Measurements from ENCODE around the gene SHC3. TPM values are rescaled to one million over a fixed set of nuclear protein-coding genes. Genes with fewer than 3 reads are reported as not detected.

Gene SHC3
- total and polyA plus RNA-seq, 2 of the 4 experiments (the other 2 are of a cell fraction): 4.5 to 13.3 TPM

DNA sequence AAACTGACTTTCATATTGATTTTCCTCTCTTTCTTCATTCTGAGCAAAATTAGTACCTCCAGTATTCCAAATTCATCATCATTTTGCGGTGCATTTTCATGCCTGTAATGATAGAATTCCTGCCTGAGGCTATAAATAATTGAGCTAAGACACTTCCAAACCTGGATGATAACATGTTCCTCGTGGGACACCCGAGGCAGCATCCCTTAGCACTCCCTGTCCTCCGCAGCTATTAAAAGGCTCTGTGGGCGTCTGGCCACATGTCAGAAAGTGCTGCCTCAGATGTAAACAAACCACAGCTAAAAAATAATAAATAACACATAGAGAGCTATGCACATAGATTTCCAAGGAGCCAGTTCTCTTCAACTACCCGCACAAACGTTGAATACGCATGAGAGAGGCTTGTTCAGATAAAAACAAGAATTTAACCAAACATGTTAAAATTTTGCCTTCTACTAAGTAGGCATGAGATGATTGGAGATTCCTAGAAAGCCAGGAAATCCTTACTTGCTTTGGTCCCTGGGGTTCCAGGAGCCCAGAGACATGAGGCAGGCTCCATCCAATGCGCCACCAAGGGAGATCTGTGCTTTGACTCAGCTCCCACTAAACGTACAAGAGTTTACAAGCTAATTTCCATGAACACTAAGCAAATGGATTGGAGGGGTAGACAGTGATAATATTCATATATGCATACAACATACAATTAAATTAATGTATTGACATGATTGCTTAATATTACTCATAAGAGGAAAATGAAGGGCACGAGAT, 82.7 kb downstream of the SHC3 start:
- no peak overlapping the region for H3K18ac ChIP-seq (ENCODE audit: low read depth, low read length)
- H3K79me1 ChIP-seq (ENCODE audit: low read depth in 1 of 2, low read length in 2 of 2): peaks cover 0 to 4% of the 10 kb centered on the region in 2 experiments; a peak in 1 of 4 replicates
- H3K9me1 ChIP-seq (ENCODE audit: insufficient read depth, low read length): peaks cover 11% of the 10 kb centered on the region; the same call in 1 of the 2 replicates
- H3K14ac ChIP-seq (replicated peaks; ENCODE audit: low read depth, low read length): no peak overlapping the region
- no peak overlapping the region for H2BK5ac ChIP-seq (ENCODE audit: low read depth, low read length, poor library complexity, severe bottlenecking)
- H3K4me1 ChIP-seq (ENCODE audit: control insufficient read depth, insufficient read depth, low read length): peaks cover 9% of the 10 kb centered on the region
- H3K9ac ChIP-seq (ENCODE audit: low read depth, low read length): no peak overlapping the region
- peak; percentile 38 for DNase-seq
- H4K20me1 ChIP-seq (ENCODE audit: insufficient read depth, low read length): no peaks in the 10 kb centered on the region
- H2BK15ac ChIP-seq (ENCODE audit: low read depth, low read length): no peak overlapping the region
- intact Hi-C loops (cut with micrococcal nuclease) (no loop called here), in situ Hi-C loops (cut with MboI; ENCODE audit: low sequenced_read_pairs) (no loop called here), dilution Hi-C loops (cut with HindIII; ENCODE audit: low sequenced_read_pairs, unreplicated experiment) (no loop called here)
- H4K8ac ChIP-seq (ENCODE audit: low read depth in 2 of 2, low read length in 2 of 2): 0 out of 4 replicates have a peak overlapping the region, but pooled peaks of 1 of the 2 experiments have one; percentile 4
- no peaks in the 10 kb centered on the region for H3K36me3 ChIP-seq (ENCODE audit: control insufficient read depth, insufficient read depth, low read length)
- no peak overlapping the region for H2BK120ac ChIP-seq (ENCODE audit: low read depth, low read length)
- no peak overlapping the region for H3K4ac ChIP-seq (ENCODE audit: low read depth, low read length)
- ATAC-seq (ENCODE audit: low read depth): peak; percentile 67
- 0 out of 2 replicates have a peak, but pooled peaks have one; percentile 2 for TF ChIP-seq CEBPB (IDR thresholded peaks at IDR 0.05; ENCODE audit: low read depth, low read length)
- no peak for TF ChIP-seq NFE2L2 (IDR thresholded peaks at IDR 0.05; ENCODE audit: low read depth, low read length)
- TF ChIP-seq ELK1 (IDR thresholded peaks at IDR 0.05; ENCODE audit: borderline replicate concordance, low read depth, low read length): no peak
- TF ChIP-seq, protein P1, sequence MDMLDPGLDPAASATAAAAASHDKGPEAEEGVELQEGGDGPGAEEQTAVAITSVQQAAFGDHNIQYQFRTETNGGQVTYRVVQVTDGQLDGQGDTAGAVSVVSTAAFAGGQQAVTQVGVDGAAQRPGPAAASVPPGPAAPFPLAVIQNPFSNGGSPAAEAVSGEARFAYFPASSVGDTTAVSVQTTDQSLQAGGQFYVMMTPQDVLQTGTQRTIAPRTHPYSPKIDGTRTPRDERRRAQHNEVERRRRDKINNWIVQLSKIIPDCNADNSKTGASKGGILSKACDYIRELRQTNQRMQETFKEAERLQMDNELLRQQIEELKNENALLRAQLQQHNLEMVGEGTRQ (IDR thresholded peaks at IDR 0.05; ENCODE audit: low read depth, low read length): no peak
- TF ChIP-seq MAZ (IDR thresholded peaks at IDR 0.05; ENCODE audit: borderline replicate concordance, low read depth, low read length): no peak
- TF ChIP-seq BHLHE40 (IDR thresholded peaks at IDR 0.05; ENCODE audit: low read depth, low read length): no peak
- TF ChIP-seq MXI1 (IDR thresholded peaks at IDR 0.05; ENCODE audit: borderline replicate concordance, low read depth, low read length): no peak
- peak overlapping the region; percentile 16; the same call in 1 of the 2 replicates for H3K4me2 ChIP-seq (ENCODE audit: low read depth, low read length)
- no peaks in the 10 kb centered on the region for H3K9me3 ChIP-seq (ENCODE audit: control insufficient read depth, insufficient read depth, low read length)
- H4K5ac ChIP-seq (ENCODE audit: low read depth, low read length): no peak overlapping the region
- H4K91ac ChIP-seq (ENCODE audit: insufficient read depth, low read depth, low read length): no peak overlapping the region
- H2BK20ac ChIP-seq (ENCODE audit: low read depth, low read length): no peak overlapping the region
- no peak overlapping the region for H3K23ac ChIP-seq (ENCODE audit: low read depth, low read length)
- POLR2A ChIA-PET (ENCODE audit: unreplicated experiment): no interaction called here
- no peaks in the 10 kb centered on the region for H3K27me3 ChIP-seq (ENCODE audit: control insufficient read depth, insufficient read depth, low read length)
- H3K56ac ChIP-seq (ENCODE audit: extremely low read depth, insufficient read depth, low read length): no peak overlapping the region
- BruUV-seq (replicated peaks): no TSS peak
- H2AK5ac ChIP-seq (ENCODE audit: low read depth, low read length): no peak overlapping the region
- H3K27ac ChIP-seq (ENCODE audit: insufficient read depth, low read length): no peak overlapping the region
- no CpG with 5 or more reads among the region's 11 CpGs for WGBS, 2 experiments (ENCODE audit: extremely low coverage in 2 of 2, insufficient read length in 1 of 2)
- H3K4me3 ChIP-seq (ENCODE audit: insufficient read depth, low read depth, low read length): no peak overlapping the region
- no peak overlapping the region for H2AFZ ChIP-seq (replicated peaks; ENCODE audit: low read length, poor library complexity)
- CTCF ChIA-PET: no interaction called here
- H2AK9ac ChIP-seq (replicated peaks; ENCODE audit: low read depth, low read length, poor library complexity): no peak overlapping the region
